HFF-Myc (cell line): Measurements from ENCODE around the gene SLC25A53.
"Not testable (repeated sequence)": the region's sequence is repeated elsewhere in the genome, so short reads cannot be mapped to it uniquely, and the experiment has no call there.

Source experiments
- DNase-seq: peaks from one replicate; pipeline ENCODE4 v3.0.0-alpha.2; 2011; ENCODE audit warnings: low read depth; ENCODE audit errors: extremely low read depth
- H3K4me3 ChIP-seq: replicated peaks from 2 replicates; pipeline ENCODE4 v1.5.1; 2011; ENCODE audit warnings: low read depth, mild to moderate bottlenecking, control low read depth, low read length
- TF ChIP-seq, protein P1 (sequence below): IDR thresholded peaks from 2 replicates; pipeline ENCODE4 v1.5.1; 2012; ENCODE audit warnings: mild to moderate bottlenecking, low read depth, low read length, control low read depth; ENCODE audit errors: missing control alignments

Gene SLC25A53

DNA sequence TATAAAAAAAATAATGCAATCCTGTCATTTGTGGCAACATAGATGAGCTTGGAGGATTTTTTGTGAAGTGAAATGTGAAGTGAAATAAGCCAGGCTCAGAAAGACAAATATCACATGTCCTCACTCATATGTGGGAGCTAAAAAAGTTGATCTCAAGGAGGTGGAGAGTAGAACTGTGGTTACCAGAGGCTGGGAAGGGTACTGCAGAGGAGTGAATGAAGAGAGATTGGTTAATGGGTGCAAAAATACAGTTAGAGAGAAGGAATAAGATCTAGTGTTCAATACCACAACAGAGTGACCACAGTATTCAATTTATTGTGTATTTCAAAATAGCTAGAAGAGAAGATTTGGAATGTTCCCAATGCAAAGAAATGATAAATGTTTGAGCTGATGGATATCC, 57.9 kb downstream of the SLC25A53 start:
- H3K4me3 ChIP-seq = no peak overlapping the region
- TF ChIP-seq, protein P1, sequence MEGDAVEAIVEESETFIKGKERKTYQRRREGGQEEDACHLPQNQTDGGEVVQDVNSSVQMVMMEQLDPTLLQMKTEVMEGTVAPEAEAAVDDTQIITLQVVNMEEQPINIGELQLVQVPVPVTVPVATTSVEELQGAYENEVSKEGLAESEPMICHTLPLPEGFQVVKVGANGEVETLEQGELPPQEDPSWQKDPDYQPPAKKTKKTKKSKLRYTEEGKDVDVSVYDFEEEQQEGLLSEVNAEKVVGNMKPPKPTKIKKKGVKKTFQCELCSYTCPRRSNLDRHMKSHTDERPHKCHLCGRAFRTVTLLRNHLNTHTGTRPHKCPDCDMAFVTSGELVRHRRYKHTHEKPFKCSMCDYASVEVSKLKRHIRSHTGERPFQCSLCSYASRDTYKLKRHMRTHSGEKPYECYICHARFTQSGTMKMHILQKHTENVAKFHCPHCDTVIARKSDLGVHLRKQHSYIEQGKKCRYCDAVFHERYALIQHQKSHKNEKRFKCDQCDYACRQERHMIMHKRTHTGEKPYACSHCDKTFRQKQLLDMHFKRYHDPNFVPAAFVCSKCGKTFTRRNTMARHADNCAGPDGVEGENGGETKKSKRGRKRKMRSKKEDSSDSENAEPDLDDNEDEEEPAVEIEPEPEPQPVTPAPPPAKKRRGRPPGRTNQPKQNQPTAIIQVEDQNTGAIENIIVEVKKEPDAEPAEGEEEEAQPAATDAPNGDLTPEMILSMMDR = no peak
- no peak for DNase-seq

DNA sequence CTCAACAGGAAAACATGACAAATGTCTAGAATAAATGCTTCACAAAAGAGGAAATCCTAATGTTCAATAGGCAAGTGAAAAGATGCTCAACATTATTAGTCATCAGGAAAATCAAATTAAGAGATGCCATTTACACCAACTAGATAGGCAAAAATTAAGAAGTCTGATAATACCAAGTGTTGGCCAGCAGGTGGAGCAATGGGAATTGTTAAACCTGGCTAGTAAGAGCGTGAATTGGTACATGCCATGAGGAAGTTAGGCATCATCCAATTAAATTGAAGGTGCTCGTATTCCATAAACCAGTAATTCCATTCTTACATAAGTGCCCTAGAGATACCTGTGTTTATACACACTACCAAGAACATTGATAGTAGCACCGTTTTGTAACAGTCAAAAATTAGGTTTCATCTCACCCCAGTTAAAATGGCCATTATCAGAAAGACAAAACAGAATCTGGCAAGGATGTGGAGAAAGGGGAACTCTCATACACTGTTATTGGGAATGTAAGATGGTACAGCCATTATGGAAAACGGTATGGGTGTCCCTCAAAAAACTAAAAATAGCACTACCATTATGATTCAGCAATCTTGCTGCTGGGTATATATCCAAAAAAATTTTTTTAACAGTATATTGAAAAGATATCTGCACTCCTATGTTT, 58.5 kb downstream of the SLC25A53 start:
- TF ChIP-seq, protein P1 = peak; percentile 42
- H3K4me3 ChIP-seq = no peak overlapping the region
- DNase-seq = peak; percentile 42

DNA sequence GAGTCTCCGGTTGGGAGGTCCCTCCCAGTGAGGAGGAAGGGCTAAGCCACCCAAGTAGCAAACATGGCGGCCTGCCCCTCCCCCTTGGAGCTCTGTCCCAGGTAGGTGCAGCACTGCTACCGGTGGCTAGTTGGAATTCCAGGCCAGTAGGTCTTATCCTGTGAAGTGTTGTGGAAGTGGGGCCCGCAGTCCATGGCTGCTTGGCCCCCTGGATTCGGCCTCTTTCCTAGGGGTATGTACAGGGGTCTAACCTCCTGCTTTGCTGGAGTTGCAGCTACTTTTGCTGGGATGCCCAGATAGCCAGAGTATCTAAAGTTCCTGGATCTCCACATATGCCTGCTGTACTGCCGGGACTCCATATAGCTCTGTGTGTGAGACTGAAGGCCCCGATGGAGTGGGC, 70.9 kb downstream of the SLC25A53 start:
- no peak for DNase-seq
- no peak overlapping the region for H3K4me3 ChIP-seq
- TF ChIP-seq, protein P1 = no peak

DNA sequence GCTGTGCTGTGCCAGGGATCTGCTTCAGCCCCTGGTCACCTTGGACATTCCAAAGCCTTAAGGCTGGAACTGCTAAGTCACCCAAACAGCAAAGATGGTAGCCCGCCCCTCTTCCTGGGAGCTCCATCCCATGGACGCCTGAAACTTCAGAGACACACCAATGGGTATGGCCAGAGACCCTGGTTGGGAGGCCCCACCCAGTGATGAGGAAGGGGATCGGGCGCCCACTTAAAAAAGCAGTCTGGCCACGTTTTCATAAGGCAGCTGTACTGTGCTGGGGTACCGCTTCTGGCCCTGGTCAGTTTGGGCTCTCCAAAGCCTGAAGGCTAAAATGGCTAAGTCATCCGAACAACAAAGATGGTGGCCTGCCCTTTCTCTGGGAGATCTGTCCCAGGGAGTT, 71.3 kb downstream of the SLC25A53 start:
- TF ChIP-seq, protein P1 = no peak
- no peak overlapping the region for H3K4me3 ChIP-seq
- no peak for DNase-seq

DNA sequence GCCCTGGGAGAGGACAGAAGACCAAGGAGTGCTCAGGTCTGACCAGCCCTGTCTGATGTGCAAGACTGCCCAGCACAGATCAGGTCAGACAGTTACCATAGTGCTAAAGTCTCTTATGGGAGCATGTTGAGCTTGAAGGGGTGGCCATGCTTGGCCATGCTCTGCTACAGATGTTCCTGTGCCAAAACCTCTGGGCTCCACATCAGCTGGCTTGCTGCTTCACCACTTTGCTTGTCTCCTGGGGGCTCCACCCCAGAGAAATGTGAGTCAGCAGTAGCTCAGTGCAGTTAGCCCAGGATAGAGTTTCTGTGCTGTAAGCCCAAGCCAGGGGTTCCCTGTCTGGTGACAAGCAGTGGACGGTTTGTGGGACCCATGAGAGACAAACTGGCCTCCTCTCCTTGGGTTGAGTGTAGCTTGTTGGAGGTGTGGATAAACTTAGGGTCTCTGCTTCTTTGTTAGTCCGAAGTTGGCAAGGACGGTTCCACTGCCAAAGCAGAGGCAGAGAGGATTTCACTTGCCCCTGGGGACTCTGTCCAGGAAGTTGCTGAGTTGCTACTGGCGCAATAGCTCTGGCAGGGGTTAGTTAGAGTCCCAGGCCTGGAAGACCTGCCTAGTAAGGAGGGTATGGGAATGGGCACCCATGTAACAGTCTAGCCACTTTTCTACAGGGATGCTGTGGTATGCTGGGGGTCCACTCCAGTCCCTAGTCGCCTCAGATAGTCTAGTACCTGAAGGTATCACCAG, 72.1 kb downstream of the SLC25A53 start:
- no peak overlapping the region for H3K4me3 ChIP-seq
- TF ChIP-seq, protein P1 = no peak
- no peak for DNase-seq

DNA sequence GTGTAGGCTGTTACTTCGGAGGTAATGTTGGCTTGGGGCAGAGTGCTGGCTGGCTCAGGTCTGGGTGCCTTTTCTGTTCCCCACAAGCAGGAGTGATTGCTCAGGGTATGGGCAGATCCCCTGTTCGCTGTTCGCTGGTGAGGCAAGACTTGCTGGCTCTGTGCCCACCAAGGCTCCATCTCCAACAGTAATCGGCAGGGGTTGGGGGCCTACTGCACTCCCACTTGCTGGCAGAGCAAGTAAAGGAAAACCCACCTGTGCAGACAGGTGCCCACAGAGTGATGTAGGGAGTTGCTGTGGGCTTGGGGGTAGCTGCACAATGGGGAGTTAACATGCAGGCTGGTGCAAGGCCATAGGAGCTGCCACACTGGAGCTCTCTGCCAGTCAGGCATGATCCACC, 72.7 kb downstream of the SLC25A53 start:
- no peak for DNase-seq
- no peak overlapping the region for H3K4me3 ChIP-seq
- TF ChIP-seq, protein P1 = no peak

DNA sequence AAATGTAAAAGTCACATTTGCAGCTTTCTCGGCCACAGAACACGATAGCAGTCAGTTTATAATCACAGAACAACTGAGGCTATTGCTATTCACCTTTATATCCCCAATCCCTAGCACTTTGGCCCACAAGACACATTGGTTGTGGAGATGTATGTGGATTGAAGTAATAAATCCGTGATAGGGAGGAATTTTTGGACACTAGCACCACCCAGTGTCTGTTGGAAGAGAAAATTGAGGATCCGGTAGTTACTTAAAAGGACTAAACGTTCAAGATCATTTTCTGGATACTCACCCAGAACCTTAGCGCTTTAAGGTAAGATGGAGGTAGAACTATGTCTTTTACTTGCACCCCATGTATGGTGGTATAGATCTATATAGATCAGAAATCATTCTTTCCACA, 79.0 kb downstream of the SLC25A53 start:
- not testable (repeated sequence) for DNase-seq, H3K4me3 ChIP-seq

DNA sequence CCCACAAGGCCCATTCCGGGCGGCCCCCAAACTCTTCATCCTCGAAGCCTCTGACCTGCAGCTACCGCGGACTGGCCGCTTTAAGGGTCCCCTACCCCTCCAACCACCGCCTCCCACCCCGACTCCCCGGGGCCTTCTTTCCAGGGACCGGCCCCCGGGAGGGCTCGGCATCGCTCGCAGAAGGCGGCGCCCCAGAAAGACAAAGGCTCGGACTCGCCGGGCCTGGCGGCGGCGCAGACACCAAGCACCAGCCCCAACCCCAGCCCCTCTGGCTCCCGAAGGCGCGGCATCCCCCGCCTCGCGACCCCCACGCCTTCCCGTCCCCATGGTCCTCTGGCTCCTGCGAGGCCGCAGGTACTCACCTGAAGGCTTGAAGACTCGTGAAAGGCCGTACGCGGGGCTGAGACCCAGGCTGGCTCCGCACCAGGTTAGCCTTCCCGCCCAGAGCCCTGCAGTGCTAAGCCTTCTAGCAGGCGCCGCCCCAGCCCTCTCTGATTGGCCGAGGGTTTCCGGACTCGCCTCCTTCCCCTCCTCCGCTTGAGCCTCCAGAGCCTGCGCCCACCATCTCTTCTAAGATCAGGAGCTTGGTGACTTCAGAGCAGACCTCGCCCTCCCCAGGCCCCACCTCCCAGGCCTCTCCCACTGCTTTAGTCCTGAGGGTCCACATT, 80.9 kb downstream of the SLC25A53 start, which contains the start of gene TMSB15C:
Gene TMSB15C (minus strand): TSS at position 459 of the 668 bp plus-strand sequence.
- not testable (repeated sequence) for H3K4me3 ChIP-seq, DNase-seq

DNA sequence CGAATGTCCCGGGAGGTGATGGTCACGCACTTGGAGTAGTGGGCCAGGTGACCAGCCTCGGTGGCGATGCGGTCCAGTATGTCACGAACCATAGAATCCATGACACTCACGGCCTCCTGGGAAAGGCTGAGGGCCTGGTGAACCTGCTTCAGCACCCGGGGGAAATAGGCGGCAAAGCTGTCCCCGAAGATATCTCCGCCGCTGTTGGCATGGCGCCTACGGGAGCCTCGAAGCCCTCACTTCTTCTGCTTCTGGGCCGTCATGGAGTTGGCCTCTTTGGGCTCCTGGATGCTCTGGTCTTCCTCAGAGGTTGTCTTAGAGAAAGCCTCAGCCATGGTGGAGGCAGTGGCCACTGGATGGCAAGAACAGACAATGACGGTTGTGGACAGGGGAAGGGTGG, 94.2 kb downstream of the SLC25A53 start:
- not testable (repeated sequence) for H3K4me3 ChIP-seq, DNase-seq

DNA sequence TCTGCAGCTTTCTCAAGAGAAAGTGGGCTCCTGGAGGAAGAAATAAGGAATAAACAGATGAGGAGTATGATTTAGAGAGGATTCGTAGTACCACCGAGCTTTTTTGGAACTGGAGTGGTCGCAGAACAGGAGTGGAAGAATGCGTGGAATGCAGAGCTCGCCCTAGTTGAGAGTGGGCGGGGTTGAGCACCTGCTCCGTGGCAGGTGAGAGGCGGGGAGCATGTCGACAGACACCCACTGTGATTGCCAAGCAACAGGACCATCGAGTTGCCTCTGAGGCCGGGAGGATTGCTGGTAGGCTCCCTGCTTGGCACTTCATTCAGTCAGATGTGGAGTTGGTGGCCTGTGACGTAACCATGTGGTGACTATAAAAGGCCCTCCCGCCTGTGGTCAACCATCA, 101.9 kb downstream of the SLC25A53 start:
- not testable (repeated sequence) for H3K4me3 ChIP-seq

More for the DNA sequence above, 101.9 kb downstream of the SLC25A53 start:
- not testable (repeated sequence) for DNase-seq
